ENCODE measurements around the gene RRBP1.

RRBP1 gene

DNA sequence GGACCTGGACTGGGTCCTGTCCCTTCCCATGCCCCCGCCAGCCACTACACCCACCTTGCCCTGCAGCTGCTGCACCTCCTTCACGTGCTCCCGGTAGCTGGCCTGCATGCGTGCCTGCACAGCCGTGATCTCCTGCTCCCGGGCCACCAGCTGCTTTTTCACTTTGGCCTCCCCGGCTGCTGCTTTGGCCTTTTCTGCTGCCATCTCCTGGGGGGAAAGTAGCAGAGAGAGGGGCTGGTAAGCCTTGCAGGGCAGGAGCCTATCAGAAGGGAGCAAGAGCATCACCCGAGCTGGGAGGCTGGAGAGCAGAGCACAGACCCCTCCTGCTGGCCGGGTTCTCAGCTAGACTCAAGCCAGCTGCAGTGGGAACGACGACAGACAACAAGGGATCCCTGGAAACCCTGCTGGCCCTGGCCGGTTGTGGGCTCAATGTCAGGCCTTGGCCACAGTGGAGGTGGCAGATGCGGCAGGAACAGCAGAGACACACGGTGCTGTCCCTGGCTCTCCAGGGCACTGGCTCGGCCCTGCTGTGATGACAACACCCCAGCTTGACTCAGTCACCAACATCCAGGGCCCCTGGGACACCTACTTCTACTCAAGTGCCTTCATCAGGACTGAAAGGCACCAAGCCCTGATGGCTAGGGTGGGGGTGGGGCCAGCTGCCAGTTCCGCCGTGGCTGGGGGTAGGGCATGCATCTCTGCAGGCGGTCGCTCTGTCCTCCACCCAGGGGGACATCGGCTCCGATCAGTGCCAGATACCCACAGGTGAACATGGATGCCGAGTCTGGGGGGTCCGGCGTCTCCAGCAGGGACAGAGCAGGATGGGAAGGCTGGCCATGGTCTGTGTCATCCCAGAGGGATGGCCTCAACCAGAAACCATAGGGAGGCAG lies 45.3 kb downstream of the RRBP1 start:
- DNase-seq (ENCODE audit: low read depth in 2 of 2), result no peak

GRCh38 chr20:17635332-17636244 lies 46.5 kb downstream of the RRBP1 start:
- DNase-seq (ENCODE audit: low read depth in 2 of 2), result no peak

GRCh38 chr20:17634661-17635331 lies 47.2 kb downstream of the RRBP1 start:
- no peak for DNase-seq (ENCODE audit: low read depth in 2 of 2)

- DNase-seq (ENCODE audit: low read depth in 2 of 2), result no peak
Observed at GRCh38 chr20:17633850-17634500, 48.1 kb downstream of the RRBP1 start.

DNA sequence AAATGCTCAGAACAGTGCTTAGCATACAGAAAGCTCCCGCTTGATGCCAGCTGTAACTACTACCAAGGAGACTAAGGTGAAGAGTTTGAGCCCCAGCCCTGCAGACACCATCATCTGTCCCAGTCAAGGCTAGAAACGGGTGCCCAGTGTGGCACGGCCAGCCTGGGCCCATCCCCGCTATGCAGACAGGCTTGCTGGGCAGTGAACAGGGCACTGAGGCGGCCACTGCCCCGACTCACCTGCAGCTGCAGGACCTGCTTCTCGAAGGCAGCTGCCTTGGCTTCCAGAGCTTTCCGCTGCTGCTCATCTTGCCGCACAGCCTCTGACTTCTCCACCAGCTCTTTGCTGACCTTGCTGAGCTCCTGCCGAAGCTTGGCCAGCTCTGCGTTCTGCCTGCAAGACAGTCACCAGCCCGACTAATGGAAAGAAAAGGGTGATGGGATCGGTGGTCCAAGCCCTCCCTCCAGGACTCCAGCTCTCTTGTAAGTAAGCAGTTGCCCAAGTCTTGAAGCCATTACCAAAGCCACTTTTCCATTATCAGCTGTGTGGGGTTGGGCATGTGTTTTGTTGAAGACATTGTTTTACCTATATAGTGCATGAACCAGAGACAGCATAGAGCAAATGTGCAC lies 48.7 kb downstream of the RRBP1 start:
- DNase-seq (ENCODE audit: low read depth in 2 of 2), result no peak

DNA sequence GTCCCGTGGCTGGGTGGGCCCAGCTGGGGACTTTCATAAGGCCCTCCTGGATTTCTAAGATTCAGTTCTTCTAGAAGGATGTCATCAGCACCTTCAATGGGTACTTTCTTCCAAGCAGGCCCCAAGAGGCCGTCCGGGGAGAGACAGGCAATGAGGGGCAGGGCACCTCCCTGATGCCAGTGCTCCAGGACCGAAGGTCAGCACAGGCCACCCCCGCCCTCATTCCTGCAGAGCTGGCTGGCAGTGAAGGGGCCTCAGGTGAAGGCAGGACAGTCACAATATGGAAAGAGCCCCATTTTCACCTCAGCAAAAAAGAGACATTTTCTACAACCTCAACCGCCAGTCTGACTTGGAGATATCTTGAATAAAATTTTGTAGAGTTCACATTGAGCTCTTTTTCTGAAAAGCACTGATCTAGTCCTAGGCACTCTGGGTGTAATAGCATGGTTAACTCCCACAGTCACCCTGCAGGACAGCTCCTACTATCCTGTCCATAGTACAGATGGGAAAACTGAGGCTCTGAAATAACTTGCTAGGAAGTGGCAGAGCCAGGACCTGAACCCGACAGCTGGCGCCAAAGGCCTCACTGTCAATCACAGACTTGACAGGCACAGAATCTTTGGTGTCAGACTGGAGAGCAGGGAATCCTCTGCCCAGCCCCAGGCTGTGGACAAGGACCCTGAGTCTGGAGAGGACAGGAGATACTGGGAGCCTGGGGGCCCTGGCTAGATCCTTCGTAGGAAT lies 50.3 kb downstream of the RRBP1 start:
- DNase-seq (ENCODE audit: low read depth in 2 of 2), result no peak

DNA sequence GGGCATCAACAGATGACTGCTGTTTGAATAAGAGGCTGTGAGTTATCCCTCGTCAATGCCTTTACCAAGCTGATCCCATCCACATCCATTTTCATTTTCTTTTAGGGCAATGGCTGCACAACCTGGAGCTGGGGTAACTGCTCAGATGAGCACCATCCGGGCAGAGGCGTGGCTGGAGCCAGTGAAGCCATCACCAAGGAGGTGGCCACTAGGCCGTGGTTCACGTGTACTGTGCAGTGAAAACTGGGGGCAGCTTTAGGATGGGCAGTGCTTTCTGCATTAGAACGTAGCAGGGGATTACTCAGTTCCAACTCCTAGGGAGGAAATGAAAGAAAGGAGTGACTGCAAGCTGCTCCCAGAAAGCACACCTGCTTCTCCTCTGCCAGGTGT lies 51.2 kb downstream of the RRBP1 start:
- no peak for DNase-seq (ENCODE audit: low read depth in 2 of 2)

DNA sequence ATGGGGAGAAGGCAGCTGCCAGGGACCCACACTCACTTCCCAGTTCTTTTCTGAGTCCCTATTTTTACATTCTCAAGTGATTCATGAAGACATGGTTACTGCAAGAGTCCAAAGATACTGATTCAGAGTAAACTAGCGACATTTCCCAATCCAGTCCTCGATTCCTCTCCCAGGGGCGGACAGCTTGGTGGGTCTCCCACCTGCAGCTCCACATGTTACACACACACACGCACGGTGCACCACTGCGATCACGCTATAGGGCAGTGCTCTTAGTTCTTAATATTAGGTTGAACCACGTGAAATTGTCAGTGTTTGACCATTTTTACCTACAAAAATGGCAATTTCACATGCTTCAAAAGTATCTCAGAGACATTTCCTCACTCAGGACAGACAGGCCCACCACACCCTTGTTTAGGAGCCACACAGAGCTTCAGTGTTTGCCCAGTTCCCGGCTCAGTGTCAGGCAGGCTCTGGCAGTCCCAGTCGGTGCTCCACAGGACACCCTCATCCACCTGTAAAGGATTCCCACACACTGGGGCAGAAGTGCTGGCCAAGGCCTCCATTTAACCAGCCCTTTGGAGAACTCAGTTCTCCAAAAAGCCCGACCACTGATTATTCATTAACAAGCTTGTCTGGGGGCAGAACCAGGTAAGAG lies 51.8 kb downstream of the RRBP1 start:
- no peak for DNase-seq (ENCODE audit: low read depth in 2 of 2)

DNA sequence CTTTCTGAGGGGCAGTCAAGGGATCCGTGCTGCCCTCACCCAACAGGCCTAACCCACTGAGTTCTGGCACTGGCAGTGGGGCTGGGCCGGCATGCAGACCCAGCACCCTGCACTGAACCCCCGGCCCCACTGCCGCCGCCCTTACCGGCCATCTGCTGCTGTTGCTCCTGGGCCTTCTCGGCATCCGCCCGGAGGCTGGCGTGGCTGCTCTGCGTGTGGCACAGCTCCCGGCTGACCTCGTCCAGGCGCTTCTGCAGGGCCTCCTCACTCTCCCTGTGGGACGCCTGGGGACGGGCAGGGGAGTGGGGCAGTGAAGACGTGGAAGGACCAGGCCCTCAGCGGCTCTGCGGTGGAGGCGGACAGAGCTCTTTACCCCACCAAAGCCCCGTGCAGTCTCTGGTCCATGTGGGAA lies 52.4 kb downstream of the RRBP1 start:
- no peak for DNase-seq (ENCODE audit: low read depth in 2 of 2)

GRCh38 chr20:17629025-17629424 lies 53.0 kb downstream of the RRBP1 start:
- DNase-seq (ENCODE audit: low read depth in 2 of 2), result no peak

DNA sequence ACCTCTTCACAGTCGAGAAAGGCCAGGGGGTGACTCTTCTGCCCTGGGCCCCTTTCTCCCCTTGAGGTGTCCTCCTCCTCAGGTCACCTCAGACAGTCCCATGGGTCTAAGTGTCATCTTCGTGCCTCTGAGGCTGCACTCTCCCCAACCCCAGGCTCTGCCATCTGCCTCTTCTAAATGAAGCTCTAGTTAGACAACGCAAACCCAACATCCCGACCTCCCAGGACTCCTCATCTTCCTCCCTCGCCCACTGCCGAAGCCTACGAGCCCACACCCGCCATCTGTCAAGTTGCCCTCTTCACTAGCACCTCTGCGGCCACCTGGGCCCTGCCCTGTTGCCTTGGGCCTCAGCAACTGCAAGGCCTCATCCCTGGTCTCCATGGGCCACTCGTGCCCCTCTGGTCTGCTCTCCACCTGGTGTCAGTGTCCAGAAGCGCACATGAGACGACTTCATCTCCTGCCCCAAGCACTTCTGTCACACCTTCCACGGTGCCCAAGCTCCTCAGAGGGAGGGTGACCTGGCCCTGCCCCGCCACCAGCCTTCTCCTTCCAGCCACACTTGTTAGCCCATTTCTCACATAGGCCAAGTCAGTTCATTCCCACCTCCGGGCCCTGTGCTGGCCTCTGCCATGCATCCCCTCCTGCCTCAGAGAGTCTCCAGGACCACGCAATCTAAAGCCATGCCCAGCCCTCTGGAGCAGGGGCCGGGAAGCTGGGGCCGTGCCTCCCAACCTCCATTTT lies 53.8 kb downstream of the RRBP1 start:
- no peak for DNase-seq (ENCODE audit: low read depth in 2 of 2)

- DNase-seq (ENCODE audit: low read depth in 2 of 2), result no peak
Observed at GRCh38 chr20:17627101-17627955, 54.7 kb downstream of the RRBP1 start.

- DNase-seq (ENCODE audit: low read depth in 2 of 2), result no peak
Observed at GRCh38 chr20:17626217-17627007, 55.6 kb downstream of the RRBP1 start.

- no peak for DNase-seq (ENCODE audit: low read depth in 2 of 2)
Observed at GRCh38 chr20:17625246-17626051, 56.6 kb downstream of the RRBP1 start.

DNA sequence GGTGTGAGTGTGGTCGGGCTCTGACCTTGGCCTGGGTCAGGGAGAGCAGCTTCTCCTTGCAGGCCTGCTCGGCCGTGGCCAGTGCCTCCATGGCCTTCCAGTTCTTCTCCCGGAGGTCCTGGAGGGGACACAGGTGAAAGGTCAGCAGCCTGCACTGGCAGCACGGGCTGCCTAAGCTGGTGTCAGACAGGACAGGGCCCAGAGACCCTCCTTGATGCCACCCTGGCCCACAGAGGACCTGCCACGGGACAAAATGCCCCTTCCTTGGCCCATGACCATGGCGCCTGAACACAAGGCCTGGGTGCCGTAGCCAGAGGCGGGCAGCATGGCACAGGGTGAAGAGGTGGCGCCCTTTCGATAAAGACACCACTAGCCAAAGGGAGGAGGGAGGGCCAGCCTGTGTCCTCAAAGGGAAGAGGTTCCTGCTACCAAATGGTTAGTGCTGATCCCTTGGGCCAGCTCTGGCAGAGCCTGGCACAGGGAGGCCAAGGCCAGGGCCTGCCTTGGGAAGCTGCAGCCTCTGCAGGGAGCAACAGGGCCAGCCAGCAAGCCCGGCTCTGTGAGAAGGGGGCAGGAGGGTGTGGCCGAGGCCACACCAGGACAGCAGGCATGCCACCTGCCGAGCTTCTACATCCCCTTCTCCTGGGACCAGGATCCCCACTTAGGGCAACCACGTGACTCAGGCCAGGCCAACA lies 57.3 kb downstream of the RRBP1 start:
- no peak for DNase-seq (ENCODE audit: low read depth in 2 of 2)

- DNase-seq (ENCODE audit: low read depth in 2 of 2), result no peak
Observed at GRCh38 chr20:17624070-17624469, 58.0 kb downstream of the RRBP1 start.
